HUES48 (cell line): ENCODE data around the gene HSD11B2.
"Not testable (repeated sequence)": the region's sequence is repeated elsewhere in the genome, so short reads cannot be mapped to it uniquely, and the experiment has no call there.

Experiments used
- H3K27ac ChIP-seq: one replicate; pipeline ENCODE4 v1.7.0; 2013; ENCODE audit warnings: low read depth, low read length, inconsistent platforms
- H3K27me3 ChIP-seq: 2 replicates; pipeline ENCODE4 v1.6.1; 2013; ENCODE audit warnings: mild to moderate bottlenecking, low read length; ENCODE audit not compliant: control insufficient read depth, insufficient read depth
- H3K36me3 ChIP-seq: 2 replicates; pipeline ENCODE4 v1.6.1; 2013; ENCODE audit warnings: low read length; ENCODE audit not compliant: control insufficient read depth, insufficient read depth
- H3K4me1 ChIP-seq: 2 replicates; pipeline ENCODE4 v1.6.1; 2013; ENCODE audit warnings: mild to moderate bottlenecking, low read length; ENCODE audit not compliant: control insufficient read depth, insufficient read depth
- H3K4me3 ChIP-seq: 2 replicates; pipeline ENCODE4 v1.5.1; 2013; ENCODE audit warnings: mild to moderate bottlenecking, low read depth, low read length
- H3K9ac ChIP-seq: 2 replicates; pipeline ENCODE4 v1.6.1; 2013; ENCODE audit warnings: mild to moderate bottlenecking, low read depth, low read length, moderate library complexity
- H3K9me3 ChIP-seq: 2 replicates; pipeline ENCODE4 v1.6.1; 2013; ENCODE audit warnings: low read length; ENCODE audit not compliant: control insufficient read depth, insufficient read depth

The HSD11B2 gene

GRCh38 chr16:67407176-67407787, 23.6 kb upstream of the HSD11B2 start:
- Histone ChIP-seq H3K9ac (no peak overlapping the region), H3K9me3 (no peaks in the 10 kb centered on the region), H3K27ac (no peak overlapping the region)

GRCh38 chr16:67407788-67408452, 23.0 kb upstream of the HSD11B2 start:
- Histone ChIP-seq H3K9ac (no peak overlapping the region), H3K36me3 (no peaks in the 10 kb centered on the region), H3K4me1 (peaks cover 17% of the 10 kb centered on the region; the same call in 1 of the 2 replicates), H3K27ac (no peak overlapping the region), H3K4me3 (no peak overlapping the region), H3K27me3 (no peaks in the 10 kb centered on the region), H3K9me3 (no peaks in the 10 kb centered on the region)

More at GRCh38 chr16:67407176-67407787, 23.6 kb upstream of the HSD11B2 start:
- Histone ChIP-seq H3K4me3 (no peak overlapping the region), H3K36me3 (no peaks in the 10 kb centered on the region), H3K4me1 (peaks cover 17% of the 10 kb centered on the region; the same call in 1 of the 2 replicates), H3K27me3 (no peaks in the 10 kb centered on the region)

DNA sequence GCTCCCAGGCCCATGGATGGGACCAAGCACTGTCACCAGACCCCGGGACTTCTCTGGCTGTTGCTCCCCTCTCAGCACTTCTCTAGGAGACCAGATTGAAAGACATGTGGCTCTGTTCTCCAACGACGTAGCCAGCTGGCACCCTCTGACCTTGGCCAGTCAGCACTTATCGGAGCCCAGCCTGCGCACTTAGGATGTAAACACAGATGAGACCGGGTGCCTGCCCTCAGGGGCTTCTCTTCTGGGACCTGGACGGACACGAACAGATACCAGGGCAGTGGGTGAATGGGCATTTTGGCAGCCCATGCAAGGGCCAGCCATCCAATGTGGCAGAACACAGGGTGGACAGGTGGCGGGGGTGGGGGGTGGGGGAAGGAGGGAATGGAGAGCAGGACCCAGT, 21.3 kb upstream of the HSD11B2 start:
- H3K36me3 ChIP-seq: no peaks in the 10 kb centered on the region
- H3K9ac ChIP-seq: no peak overlapping the region
- no peak overlapping the region for H3K4me3 ChIP-seq
- peaks cover 21% of the 10 kb centered on the region for H3K4me1 ChIP-seq
- no peak overlapping the region for H3K27ac ChIP-seq
- H3K9me3 ChIP-seq: no peaks in the 10 kb centered on the region
- H3K27me3 ChIP-seq: no peaks in the 10 kb centered on the region

- no peaks in the 10 kb centered on the region for H3K36me3 ChIP-seq
- no peaks in the 10 kb centered on the region for H3K9me3 ChIP-seq
- no peak overlapping the region for H3K9ac ChIP-seq
- H3K27ac ChIP-seq: no peak overlapping the region
- no peaks in the 10 kb centered on the region for H3K27me3 ChIP-seq
- peaks cover 21% of the 10 kb centered on the region for H3K4me1 ChIP-seq
- H3K4me3 ChIP-seq: no peak overlapping the region
These were observed 19.6 kb upstream of the HSD11B2 start for GRCh38 chr16:67411339-67411738.

DNA sequence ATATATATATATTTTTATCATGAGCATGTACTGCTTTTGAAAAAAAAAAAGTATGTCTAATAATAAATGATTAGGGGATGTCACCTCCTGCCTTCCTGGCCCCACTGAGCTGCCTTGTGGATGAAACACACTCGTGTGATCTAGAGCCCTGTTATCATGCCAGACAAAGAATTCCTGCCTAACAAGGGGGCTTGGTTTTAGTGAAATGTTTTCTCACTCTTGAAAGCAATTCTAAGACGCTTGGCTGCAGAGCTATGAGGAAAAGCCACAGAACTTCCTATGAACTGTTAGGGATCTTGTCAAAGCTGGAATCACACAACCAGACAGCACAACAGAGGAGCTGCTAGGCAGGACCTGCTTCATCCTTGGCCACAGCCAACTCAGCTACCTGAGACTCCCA, 18.6 kb upstream of the HSD11B2 start:
- H3K4me3 ChIP-seq: no peak overlapping the region
- no peak overlapping the region for H3K27ac ChIP-seq
- H3K27me3 ChIP-seq: no peaks in the 10 kb centered on the region
- H3K36me3 ChIP-seq: no peaks in the 10 kb centered on the region
- no peaks in the 10 kb centered on the region for H3K9me3 ChIP-seq
- H3K9ac ChIP-seq: no peak overlapping the region
- peaks cover 14% of the 10 kb centered on the region for H3K4me1 ChIP-seq

DNA sequence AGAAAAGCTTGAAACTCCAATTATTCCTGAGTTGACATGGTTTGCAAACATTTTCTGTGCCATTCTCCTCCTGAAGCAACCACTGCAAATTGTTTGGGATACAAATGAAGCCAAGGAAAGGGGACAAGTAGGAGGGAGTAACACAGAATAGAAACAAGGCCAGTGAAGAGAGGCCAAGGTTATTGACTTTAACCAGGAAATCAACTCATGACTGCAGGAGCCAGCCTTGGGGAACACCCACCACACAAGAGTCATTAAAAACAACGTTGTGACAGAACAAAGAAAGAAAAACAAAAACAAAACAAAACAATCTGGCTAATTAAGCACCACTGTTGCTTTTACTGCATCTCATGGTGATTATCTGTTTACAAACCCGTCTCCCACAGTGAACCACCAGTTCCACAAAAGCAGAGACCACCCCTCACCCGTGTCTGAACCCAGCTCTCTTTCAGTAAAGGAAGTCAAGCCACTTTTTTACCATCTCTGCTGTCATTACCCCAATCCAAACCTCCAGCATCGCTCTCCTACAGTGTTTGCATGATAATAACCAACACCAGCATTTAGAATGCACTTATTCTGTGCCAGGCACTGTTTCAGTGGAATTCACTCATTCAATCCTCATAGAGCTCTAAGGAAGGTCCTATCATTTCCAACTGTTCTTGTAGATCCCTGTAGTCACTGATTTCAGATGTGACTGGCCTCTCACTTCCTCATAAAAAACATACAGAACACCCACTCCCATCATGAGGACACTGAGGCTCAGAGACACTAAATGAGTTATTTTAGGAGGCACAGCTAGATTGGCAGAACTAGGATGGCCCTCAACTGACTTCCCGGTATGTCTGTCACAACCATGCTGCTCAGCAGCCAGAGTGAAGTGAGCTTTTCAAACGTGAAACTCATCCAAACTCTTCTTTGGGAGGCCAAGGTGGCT, 16.7 kb upstream of the HSD11B2 start:
- no peak overlapping the region for H3K27ac ChIP-seq
- no peaks in the 10 kb centered on the region for H3K9me3 ChIP-seq
- H3K9ac ChIP-seq: no peak overlapping the region
- H3K4me3 ChIP-seq: no peak overlapping the region
- H3K4me1 ChIP-seq: peaks cover 9% of the 10 kb centered on the region
- no peaks in the 10 kb centered on the region for H3K27me3 ChIP-seq
- H3K36me3 ChIP-seq: no peaks in the 10 kb centered on the region

DNA sequence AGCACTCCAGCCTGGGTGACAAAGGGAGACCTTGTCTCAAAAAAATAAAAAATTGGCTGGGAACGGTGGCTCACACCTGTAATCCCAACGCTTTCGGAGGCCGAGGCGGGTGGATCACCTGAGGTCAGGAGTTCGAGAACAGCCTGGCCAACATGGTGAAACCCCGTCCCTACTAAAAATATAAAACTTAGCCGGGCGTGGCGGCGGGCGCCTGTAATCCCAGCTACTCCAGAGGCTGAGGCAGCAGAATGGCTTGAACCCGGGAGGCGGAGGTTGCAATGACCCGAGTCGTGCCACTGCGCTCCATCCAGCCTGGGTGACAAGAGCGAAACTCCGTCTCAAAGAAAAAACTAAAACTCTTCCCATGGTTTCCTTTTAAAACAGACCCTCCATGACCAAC, 15.5 kb upstream of the HSD11B2 start:
- not testable (repeated sequence) for H3K36me3 ChIP-seq, H3K4me1 ChIP-seq, H3K27me3 ChIP-seq, H3K27ac ChIP-seq, H3K9ac ChIP-seq, H3K9me3 ChIP-seq
- H3K4me3 ChIP-seq: peak overlapping the region; percentile 66

DNA sequence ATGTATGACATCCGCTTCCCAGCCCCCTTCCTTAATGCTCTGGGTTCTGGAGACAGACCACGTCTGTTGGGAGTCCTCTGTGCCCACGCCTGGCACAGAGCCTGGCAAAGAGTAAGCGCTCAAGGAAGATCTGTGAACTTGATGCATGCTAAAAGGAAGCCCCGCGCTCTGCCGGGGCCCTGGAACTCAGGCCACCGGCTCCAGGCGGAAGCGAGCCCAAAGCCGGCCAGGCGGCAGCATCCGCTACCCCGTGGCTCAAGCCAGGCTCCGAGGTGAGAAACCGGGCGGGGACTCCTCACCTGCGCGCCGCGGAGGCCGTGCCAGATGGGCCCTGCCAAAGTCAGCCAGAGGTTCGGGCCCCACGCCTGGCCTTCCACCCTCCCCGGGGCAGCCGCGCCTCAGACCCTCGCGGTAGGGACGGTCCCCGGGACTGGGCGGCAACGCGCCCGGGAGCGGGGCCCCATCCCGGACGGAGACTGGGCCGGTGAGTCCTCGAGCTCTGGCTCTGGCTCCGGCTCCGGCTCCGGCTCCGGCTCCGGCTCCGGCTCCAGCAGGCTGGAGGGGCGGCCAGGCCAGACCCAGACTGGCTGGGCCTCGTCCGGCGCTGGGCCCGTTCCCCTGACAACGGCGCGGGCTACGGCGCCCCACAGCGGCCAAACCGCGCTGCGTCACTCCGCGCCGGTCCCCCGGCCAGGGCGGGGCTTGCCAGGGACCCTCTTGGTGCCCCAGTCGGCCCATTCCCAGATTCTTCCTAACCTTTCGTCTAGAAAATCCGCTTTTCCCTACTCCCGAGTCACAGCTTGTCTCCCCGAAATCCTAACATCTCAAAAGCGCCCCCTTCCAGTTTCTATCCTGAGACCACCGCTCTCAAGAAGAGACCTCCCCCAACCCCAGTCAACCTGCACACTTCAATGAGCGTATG, 14.8 kb upstream of the HSD11B2 start, which contains the start of gene ZDHHC1:
ZDHHC1 (minus strand) TSS at position 606 of the 922 bp plus-strand sequence. CDS start 8,702 bp downstream, outside the sequence.
- Histone ChIP-seq H3K4me1 (peaks cover 8% of the 10 kb centered on the region), H3K9ac (peak within 1 kb of the TSS; percentile 33; the same call in 1 of the 2 replicates), H3K9me3 (no peaks in the 10 kb centered on the region), H3K36me3 (no peaks in the 10 kb centered on the region), H3K4me3 (peak within 1 kb of the TSS; percentile 66), H3K27me3 (no peaks in the 10 kb centered on the region), H3K27ac (no peak within 1 kb of the TSS)

DNA sequence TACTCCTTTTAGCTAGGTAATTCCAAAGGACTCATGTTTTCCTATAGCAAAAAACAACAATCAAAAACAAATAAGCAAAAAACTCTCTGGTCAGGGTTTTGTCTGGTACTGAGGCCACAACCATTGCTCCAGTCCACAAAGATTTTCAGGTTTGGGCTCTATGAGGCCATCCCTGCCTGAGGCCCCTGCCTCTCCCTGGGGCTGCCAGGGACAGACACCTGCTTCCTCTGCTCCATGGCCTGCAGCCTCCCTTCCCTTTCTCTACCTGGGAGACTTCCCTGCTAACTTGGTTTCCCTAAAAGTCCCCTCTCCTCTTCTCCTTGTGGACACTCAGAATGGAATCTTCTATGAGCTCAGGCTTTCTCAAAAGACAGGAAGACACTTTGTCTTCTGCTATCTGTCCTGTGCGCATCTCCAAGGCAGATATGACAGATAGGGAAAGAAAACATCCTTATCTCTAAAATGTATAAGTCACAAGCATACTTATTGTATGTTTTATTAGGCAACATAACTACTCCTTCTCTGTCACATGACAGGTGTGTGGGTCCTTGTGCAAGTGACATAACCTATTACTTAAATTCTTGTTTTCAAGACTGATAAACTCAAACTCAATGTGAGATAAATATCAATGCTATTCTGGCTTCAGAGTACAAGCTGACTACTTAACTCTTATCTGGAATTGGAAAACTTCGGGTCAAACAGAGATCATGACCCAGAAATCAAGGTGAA, 13.4 kb upstream of the HSD11B2 start:
- Histone ChIP-seq H3K36me3 (no peaks in the 10 kb centered on the region), H3K4me3 (no peak overlapping the region), H3K9ac (no peak overlapping the region), H3K27ac (no peak overlapping the region), H3K4me1 (peaks cover 11% of the 10 kb centered on the region), H3K9me3 (no peaks in the 10 kb centered on the region), H3K27me3 (no peaks in the 10 kb centered on the region)

GRCh38 chr16:67419502-67419901, 11.4 kb upstream of the HSD11B2 start:
- Histone ChIP-seq H3K4me1 (peaks cover 19% of the 10 kb centered on the region), H3K27me3 (no peaks in the 10 kb centered on the region), H3K9ac (no peak overlapping the region), H3K36me3 (no peaks in the 10 kb centered on the region), H3K4me3 (no peak overlapping the region), H3K9me3 (no peaks in the 10 kb centered on the region), H3K27ac (no peak overlapping the region)
